ENCODE data around the gene TICAM2. TPM values are rescaled to one million over a fixed set of nuclear protein-coding genes. Genes with fewer than 3 reads are reported as not detected.

TICAM2 gene
- polyA plus RNA-seq, 4 donors, result 1.7 to 8.0 (median 2.7) TPM

- no peak for DNase-seq (ENCODE audit: low read depth in 4 of 4, low spot score in 3 of 4)
These were observed 29.1 kb downstream of the TICAM2 start for GRCh38 chr5:115573133-115573532.

- DNase-seq (ENCODE audit: low read depth in 4 of 4, low spot score in 3 of 4), result no peak
These were observed 30.8 kb downstream of the TICAM2 start for GRCh38 chr5:115571441-115571878.

- DNase-seq (ENCODE audit: low read depth in 4 of 4, low spot score in 3 of 4), result no peak
These were observed 33.6 kb downstream of the TICAM2 start for GRCh38 chr5:115568668-115569067.

- no peak for DNase-seq (ENCODE audit: low read depth in 4 of 4, low spot score in 3 of 4)
These were observed 37.0 kb downstream of the TICAM2 start for GRCh38 chr5:115565233-115565632.

GRCh38 chr5:115561176-115561575, 41.1 kb downstream of the TICAM2 start:
- DNase-seq (ENCODE audit: low read depth in 4 of 4, low spot score in 3 of 4), result no peak

GRCh38 chr5:115559524-115559923, 42.8 kb downstream of the TICAM2 start:
- DNase-seq (ENCODE audit: low read depth in 4 of 4, low spot score in 3 of 4), result no peak

GRCh38 chr5:115558388-115558956, 43.8 kb downstream of the TICAM2 start:
- no peak for DNase-seq (ENCODE audit: low read depth in 4 of 4, low spot score in 3 of 4)

GRCh38 chr5:115557667-115558387, 44.5 kb downstream of the TICAM2 start:
- DNase-seq (ENCODE audit: low read depth in 4 of 4, low spot score in 3 of 4), result no peak

- DNase-seq (ENCODE audit: low read depth in 4 of 4, low spot score in 3 of 4), result no peak
These were observed 46.0 kb downstream of the TICAM2 start for GRCh38 chr5:115556276-115556675.

GRCh38 chr5:115555084-115555633, 47.1 kb downstream of the TICAM2 start:
- no peak for DNase-seq (ENCODE audit: low read depth in 4 of 4, low spot score in 3 of 4)

GRCh38 chr5:115553082-115553481, 49.2 kb downstream of the TICAM2 start:
- no peak for DNase-seq (ENCODE audit: low read depth in 4 of 4, low spot score in 3 of 4)

GRCh38 chr5:115551415-115551814, 50.9 kb downstream of the TICAM2 start:
- DNase-seq (ENCODE audit: low read depth in 4 of 4, low spot score in 3 of 4), result no peak

- DNase-seq (ENCODE audit: low read depth in 4 of 4, low spot score in 3 of 4), result no peak
These were observed 53.1 kb downstream of the TICAM2 start for GRCh38 chr5:115549154-115549553.

- DNase-seq (ENCODE audit: low read depth in 4 of 4, low spot score in 3 of 4), result no peak
These were observed 53.6 kb downstream of the TICAM2 start for GRCh38 chr5:115548683-115549082.

GRCh38 chr5:115545351-115545882, 56.9 kb downstream of the TICAM2 start:
- no peak for DNase-seq (ENCODE audit: low read depth in 4 of 4, low spot score in 3 of 4)

- DNase-seq (ENCODE audit: low read depth in 4 of 4, low spot score in 3 of 4), result peak; percentile 84 to 89 (median 88)
These were observed 57.6 kb downstream of the TICAM2 start, which contains the start of gene FEM1C for GRCh38 chr5:115544436-115545350. FEM1C (minus strand) TSS chr5:115544775; CDS start chr5:115543493, 1,282 bp downstream.

- DNase-seq (ENCODE audit: low read depth in 4 of 4, low spot score in 3 of 4), result peak in 2 of 4 donors; percentile 30 to 52
These were observed 58.2 kb downstream of the TICAM2 start for GRCh38 chr5:115544043-115544435.

GRCh38 chr5:115543365-115544042, 58.8 kb downstream of the TICAM2 start:
- DNase-seq (ENCODE audit: low read depth in 4 of 4, low spot score in 3 of 4), result peak in 2 of 4 donors; percentile 31 to 54

- no peak for DNase-seq (ENCODE audit: low read depth in 4 of 4, low spot score in 3 of 4)
These were observed 59.5 kb downstream of the TICAM2 start for GRCh38 chr5:115542651-115543364.

All from left renal pelvis (tissue), 4 donors.